H1 (cell line): ENCODE results near the gene IPO9. TPM values are rescaled to one million over a fixed set of nuclear protein-coding genes. Genes with fewer than 3 reads are reported as not detected.

Experiments used
- polyA plus RNA-seq, 7 experiments: library from polyadenylated mRNA; depleted of rRNA in 3 of 7; stranded (reverse) in 5 of 7; unstranded in 2 of 7; fragments of >200 nt in 5 of 7; fragments of 200-250 nt in 2 of 7; gene quantifications; 1 replicate in 5 of 7; 2 replicates in 1 of 7; 4 replicates in 1 of 7; pipeline versions ENCODE4 v1.2.1 to v1.2.3, GENCODE V29; 2011 to 2013; ENCODE audit warnings: missing spikeins in 2 of 7, mixed read lengths in 2 of 7
- total RNA-seq: library from RNA; stranded (reverse); fragmentation: NEBNext Ultra II Directional; extraction: Animal tissue kit (Norgen Biotek cat#: 25700); gene quantifications from 2 replicates; pipeline ENCODE4 v1.2.1, GENCODE V29; 2021
- TF ChIP-seq, protein P1 (sequence below): fragments of 300-600 bp; sonication (generic); IDR thresholded peaks from 2 replicates; pipeline ENCODE4 v1.7.1; 2012; ENCODE audit warnings: low read length, moderate library complexity, mild to moderate bottlenecking, inconsistent platforms; ENCODE audit not compliant: insufficient replicate concordance

IPO9 gene
- total and polyA plus RNA-seq, 2 of the 8 experiments (the other 6 are each of a cell fraction or from before 2014, with no cell fraction given), result 61.0 to 122 TPM

GRCh38 chr1:201820413-201820812 is 8.5 kb upstream of the IPO9 start (continued):
- TF ChIP-seq, protein P1, sequence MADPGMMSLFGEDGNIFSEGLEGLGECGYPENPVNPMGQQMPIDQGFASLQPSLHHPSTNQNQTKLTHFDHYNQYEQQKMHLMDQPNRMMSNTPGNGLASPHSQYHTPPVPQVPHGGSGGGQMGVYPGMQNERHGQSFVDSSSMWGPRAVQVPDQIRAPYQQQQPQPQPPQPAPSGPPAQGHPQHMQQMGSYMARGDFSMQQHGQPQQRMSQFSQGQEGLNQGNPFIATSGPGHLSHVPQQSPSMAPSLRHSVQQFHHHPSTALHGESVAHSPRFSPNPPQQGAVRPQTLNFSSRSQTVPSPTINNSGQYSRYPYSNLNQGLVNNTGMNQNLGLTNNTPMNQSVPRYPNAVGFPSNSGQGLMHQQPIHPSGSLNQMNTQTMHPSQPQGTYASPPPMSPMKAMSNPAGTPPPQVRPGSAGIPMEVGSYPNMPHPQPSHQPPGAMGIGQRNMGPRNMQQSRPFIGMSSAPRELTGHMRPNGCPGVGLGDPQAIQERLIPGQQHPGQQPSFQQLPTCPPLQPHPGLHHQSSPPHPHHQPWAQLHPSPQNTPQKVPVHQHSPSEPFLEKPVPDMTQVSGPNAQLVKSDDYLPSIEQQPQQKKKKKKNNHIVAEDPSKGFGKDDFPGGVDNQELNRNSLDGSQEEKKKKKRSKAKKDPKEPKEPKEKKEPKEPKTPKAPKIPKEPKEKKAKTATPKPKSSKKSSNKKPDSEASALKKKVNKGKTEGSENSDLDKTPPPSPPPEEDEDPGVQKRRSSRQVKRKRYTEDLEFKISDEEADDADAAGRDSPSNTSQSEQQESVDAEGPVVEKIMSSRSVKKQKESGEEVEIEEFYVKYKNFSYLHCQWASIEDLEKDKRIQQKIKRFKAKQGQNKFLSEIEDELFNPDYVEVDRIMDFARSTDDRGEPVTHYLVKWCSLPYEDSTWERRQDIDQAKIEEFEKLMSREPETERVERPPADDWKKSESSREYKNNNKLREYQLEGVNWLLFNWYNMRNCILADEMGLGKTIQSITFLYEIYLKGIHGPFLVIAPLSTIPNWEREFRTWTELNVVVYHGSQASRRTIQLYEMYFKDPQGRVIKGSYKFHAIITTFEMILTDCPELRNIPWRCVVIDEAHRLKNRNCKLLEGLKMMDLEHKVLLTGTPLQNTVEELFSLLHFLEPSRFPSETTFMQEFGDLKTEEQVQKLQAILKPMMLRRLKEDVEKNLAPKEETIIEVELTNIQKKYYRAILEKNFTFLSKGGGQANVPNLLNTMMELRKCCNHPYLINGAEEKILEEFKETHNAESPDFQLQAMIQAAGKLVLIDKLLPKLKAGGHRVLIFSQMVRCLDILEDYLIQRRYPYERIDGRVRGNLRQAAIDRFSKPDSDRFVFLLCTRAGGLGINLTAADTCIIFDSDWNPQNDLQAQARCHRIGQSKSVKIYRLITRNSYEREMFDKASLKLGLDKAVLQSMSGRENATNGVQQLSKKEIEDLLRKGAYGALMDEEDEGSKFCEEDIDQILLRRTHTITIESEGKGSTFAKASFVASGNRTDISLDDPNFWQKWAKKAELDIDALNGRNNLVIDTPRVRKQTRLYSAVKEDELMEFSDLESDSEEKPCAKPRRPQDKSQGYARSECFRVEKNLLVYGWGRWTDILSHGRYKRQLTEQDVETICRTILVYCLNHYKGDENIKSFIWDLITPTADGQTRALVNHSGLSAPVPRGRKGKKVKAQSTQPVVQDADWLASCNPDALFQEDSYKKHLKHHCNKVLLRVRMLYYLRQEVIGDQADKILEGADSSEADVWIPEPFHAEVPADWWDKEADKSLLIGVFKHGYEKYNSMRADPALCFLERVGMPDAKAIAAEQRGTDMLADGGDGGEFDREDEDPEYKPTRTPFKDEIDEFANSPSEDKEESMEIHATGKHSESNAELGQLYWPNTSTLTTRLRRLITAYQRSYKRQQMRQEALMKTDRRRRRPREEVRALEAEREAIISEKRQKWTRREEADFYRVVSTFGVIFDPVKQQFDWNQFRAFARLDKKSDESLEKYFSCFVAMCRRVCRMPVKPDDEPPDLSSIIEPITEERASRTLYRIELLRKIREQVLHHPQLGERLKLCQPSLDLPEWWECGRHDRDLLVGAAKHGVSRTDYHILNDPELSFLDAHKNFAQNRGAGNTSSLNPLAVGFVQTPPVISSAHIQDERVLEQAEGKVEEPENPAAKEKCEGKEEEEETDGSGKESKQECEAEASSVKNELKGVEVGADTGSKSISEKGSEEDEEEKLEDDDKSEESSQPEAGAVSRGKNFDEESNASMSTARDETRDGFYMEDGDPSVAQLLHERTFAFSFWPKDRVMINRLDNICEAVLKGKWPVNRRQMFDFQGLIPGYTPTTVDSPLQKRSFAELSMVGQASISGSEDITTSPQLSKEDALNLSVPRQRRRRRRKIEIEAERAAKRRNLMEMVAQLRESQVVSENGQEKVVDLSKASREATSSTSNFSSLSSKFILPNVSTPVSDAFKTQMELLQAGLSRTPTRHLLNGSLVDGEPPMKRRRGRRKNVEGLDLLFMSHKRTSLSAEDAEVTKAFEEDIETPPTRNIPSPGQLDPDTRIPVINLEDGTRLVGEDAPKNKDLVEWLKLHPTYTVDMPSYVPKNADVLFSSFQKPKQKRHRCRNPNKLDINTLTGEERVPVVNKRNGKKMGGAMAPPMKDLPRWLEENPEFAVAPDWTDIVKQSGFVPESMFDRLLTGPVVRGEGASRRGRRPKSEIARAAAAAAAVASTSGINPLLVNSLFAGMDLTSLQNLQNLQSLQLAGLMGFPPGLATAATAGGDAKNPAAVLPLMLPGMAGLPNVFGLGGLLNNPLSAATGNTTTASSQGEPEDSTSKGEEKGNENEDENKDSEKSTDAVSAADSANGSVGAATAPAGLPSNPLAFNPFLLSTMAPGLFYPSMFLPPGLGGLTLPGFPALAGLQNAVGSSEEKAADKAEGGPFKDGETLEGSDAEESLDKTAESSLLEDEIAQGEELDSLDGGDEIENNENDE, result no peak
- TF ChIP-seq, all 59 proteins: peak for 0
